PC-3 (cell line): ENCODE data around the gene CDC37L1. TPM values are rescaled to one million over a fixed set of nuclear protein-coding genes. Genes with fewer than 3 reads are reported as not detected.
"Not testable (repeated sequence)": the region's sequence is repeated elsewhere in the genome, so short reads cannot be mapped to it uniquely, and the experiment has no call there.

Experiments used
- ATAC-seq: fragments of 200-7000 bp; cut with Tn5 transposase; 2 replicates; pipeline ENCODE4 v1.9.1; 2020; ENCODE audit warnings: mild to moderate bottlenecking, moderate library complexity
- BruUV-seq: library from RNA; stranded (reverse); fragments of 400-500 nt; replicated peaks from 2 replicates; lab custom pipeline; 2021; lab: Mats Ljungman, UMichigan
- CTCF ChIA-PET: fragments of 300-600 bp; sonication (Branson Sonifier 250); formaldehyde crosslinking; loops from one replicate; lab custom pipeline; 2022; ENCODE audit warnings: antibody characterized with exemption; lab: Charles Lee
- POLR2A ChIA-PET: fragments of 300-600 bp; sonication (Branson Sonifier 250); formaldehyde crosslinking; loops from one replicate; lab custom pipeline; 2022; ENCODE audit warnings: antibody characterized with exemption; ENCODE audit not compliant: unreplicated experiment; lab: Charles Lee
- DNase-seq: peaks from one replicate; pipeline ENCODE4 v3.0.0-alpha.2; 2015
- H2AFZ ChIP-seq: fragments of 300-600 bp; sonication (generic); 2 replicates; pipeline ENCODE4 v1.6.0; 2016; ENCODE audit warnings: antibody characterized with exemption, low read length
- H3F3A ChIP-seq: fragments of 300-600 bp; sonication (generic); one replicate; pipeline ENCODE4 v1.6.0; 2017; ENCODE audit warnings: antibody characterized with exemption, low read length, control low read depth, mild to moderate bottlenecking; ENCODE audit not compliant: unreplicated experiment
- H3K27ac ChIP-seq: fragments of 300-600 bp; sonication (generic); 2 replicates; pipeline ENCODE4 v1.5.1; 2016; ENCODE audit warnings: mild to moderate bottlenecking, low read length
- H3K27me3 ChIP-seq: fragments of 300-600 bp; sonication (generic); 2 replicates; pipeline ENCODE4 v1.6.1; 2016; ENCODE audit warnings: low read length, mixed read lengths
- H3K36me3 ChIP-seq: fragments of 300-600 bp; sonication (generic); 2 replicates; pipeline ENCODE4 v1.6.1; 2016; ENCODE audit warnings: low read depth, mixed run types, low read length, mixed read lengths
- H3K4me1 ChIP-seq: fragments of 300-600 bp; sonication (generic); 2 replicates; pipeline ENCODE4 v1.5.1; 2016; ENCODE audit warnings: low read length; ENCODE audit not compliant: insufficient read depth
- H3K4me2 ChIP-seq: fragments of 300-600 bp; sonication (generic); 2 replicates; pipeline ENCODE4 v1.6.0; 2016; ENCODE audit warnings: low read length
- H3K4me3 ChIP-seq: fragments of 300-600 bp; sonication (generic); 2 replicates; pipeline ENCODE4 v1.5.1; 2016; ENCODE audit warnings: mild to moderate bottlenecking, low read length, mixed read lengths
- H3K79me2 ChIP-seq: fragments of 300-600 bp; sonication (generic); 2 replicates; pipeline ENCODE4 v1.6.1; 2017; ENCODE audit warnings: low read length, mixed read lengths
- H3K9ac ChIP-seq: fragments of 300-600 bp; sonication (generic); 2 replicates; pipeline ENCODE4 v1.6.0; 2016; ENCODE audit warnings: mild to moderate bottlenecking, low read length
- H3K9me2 ChIP-seq: fragments of 300-600 bp; sonication (generic); replicated peaks from 2 replicates; pipeline ENCODE4 v1.6.1; 2016; ENCODE audit warnings: mixed run types, low read length, mixed read lengths
- H3K9me3 ChIP-seq: fragments of 300-600 bp; sonication (generic); 2 replicates; pipeline ENCODE4 v1.6.1; 2016; ENCODE audit warnings: low read length, mixed read lengths
- H4K20me1 ChIP-seq: fragments of 300-600 bp; sonication (generic); 2 replicates; pipeline ENCODE4 v1.6.1; 2016; ENCODE audit warnings: low read length, mixed read lengths
- EZH2 ChIP-seq: fragments of 300-600 bp; sonication (generic); IDR thresholded peaks from one replicate; pipeline ENCODE4 v1.6.1; 2017; ENCODE audit warnings: antibody characterized with exemption, mild to moderate bottlenecking, low read length; ENCODE audit not compliant: unreplicated experiment
- EZH2phosphoT487 ChIP-seq: fragments of 300-600 bp; sonication (generic); IDR thresholded peaks from 2 replicates; pipeline ENCODE4 v1.6.1; 2018; ENCODE audit warnings: mild to moderate bottlenecking, antibody characterized with exemption, low read length, borderline replicate concordance
- intact Hi-C: fragments of 100-400 bp; cut with micrococcal nuclease; formaldehyde crosslinking; loops from 2 replicates; pipeline ENCODE4 v1.9.0; 2023
- total RNA-seq: library from RNA; depleted of rRNA; stranded (reverse); fragments of >200 nt; gene quantifications from 2 replicates; pipeline ENCODE4 v1.2.3, GENCODE V29; 2014
- TF ChIP-seq, protein P1 (sequence below): fragments of 300-600 bp; sonication (generic); conservative IDR thresholded peaks from 2 replicates; pipeline ENCODE4 v1.5.1; 2017; ENCODE audit warnings: antibody characterized with exemption, low read depth, mild to moderate bottlenecking, low read length

Gene CDC37L1
- total RNA-seq, 1 experiment from 2014 or later: 5.1 TPM

GRCh38 chr9:4656621-4657020 is 22.7 kb upstream of the CDC37L1 start:
- ATAC-seq: no peak
- no peaks in the 10 kb centered on the region for H3K79me2 ChIP-seq
- H3K4me2 ChIP-seq: no peak overlapping the region
- peaks cover 14% of the 10 kb centered on the region for H3K4me1 ChIP-seq
- no peak for DNase-seq
- H4K20me1 ChIP-seq: no peaks in the 10 kb centered on the region
- H2AFZ ChIP-seq: no peak overlapping the region
- H3K36me3 ChIP-seq: no peaks in the 10 kb centered on the region
- ChIA-PET CTCF (no interaction called here), POLR2A (no interaction called here)
- BruUV-seq: no TSS peak
- no peak overlapping the region for H3K9ac ChIP-seq
- no peak overlapping the region for H3K4me3 ChIP-seq
- no peak overlapping the region for H3K27ac ChIP-seq
- no peaks in the 10 kb centered on the region for H3K27me3 ChIP-seq
- H3K9me3 ChIP-seq: no peaks in the 10 kb centered on the region
- intact Hi-C loops: no loop called here
- TF ChIP-seq EZH2: no peak
- TF ChIP-seq, protein P1, sequence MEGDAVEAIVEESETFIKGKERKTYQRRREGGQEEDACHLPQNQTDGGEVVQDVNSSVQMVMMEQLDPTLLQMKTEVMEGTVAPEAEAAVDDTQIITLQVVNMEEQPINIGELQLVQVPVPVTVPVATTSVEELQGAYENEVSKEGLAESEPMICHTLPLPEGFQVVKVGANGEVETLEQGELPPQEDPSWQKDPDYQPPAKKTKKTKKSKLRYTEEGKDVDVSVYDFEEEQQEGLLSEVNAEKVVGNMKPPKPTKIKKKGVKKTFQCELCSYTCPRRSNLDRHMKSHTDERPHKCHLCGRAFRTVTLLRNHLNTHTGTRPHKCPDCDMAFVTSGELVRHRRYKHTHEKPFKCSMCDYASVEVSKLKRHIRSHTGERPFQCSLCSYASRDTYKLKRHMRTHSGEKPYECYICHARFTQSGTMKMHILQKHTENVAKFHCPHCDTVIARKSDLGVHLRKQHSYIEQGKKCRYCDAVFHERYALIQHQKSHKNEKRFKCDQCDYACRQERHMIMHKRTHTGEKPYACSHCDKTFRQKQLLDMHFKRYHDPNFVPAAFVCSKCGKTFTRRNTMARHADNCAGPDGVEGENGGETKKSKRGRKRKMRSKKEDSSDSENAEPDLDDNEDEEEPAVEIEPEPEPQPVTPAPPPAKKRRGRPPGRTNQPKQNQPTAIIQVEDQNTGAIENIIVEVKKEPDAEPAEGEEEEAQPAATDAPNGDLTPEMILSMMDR: no peak
- no peak for TF ChIP-seq EZH2phosphoT487
- no peaks in the 10 kb centered on the region for H3F3A ChIP-seq
- no peaks in the 10 kb centered on the region for H3K9me2 ChIP-seq

- peak overlapping the region; percentile 8; the same call in 1 of the 2 replicates for H3K4me2 ChIP-seq
- H4K20me1 ChIP-seq: no peaks in the 10 kb centered on the region
- no peaks in the 10 kb centered on the region for H3K9me3 ChIP-seq
- H3K9ac ChIP-seq: no peak overlapping the region
- DNase-seq: no peak
- H3K36me3 ChIP-seq: no peaks in the 10 kb centered on the region
- peak; percentile 32 for ATAC-seq
- intact Hi-C loops: no loop called here
- BruUV-seq: no TSS peak
- POLR2A ChIA-PET: interaction anchor here (0.6 kb wide), 1 partner anchor 24 kb away, joined by 3 read pairs; no protein-coding TSS in a partner anchor
- H3K27me3 ChIP-seq: no peaks in the 10 kb centered on the region
- H3K9me2 ChIP-seq: no peaks in the 10 kb centered on the region
- H3F3A ChIP-seq: no peaks in the 10 kb centered on the region
- TF ChIP-seq EZH2 (no peak), EZH2phosphoT487 (no peak)
- TF ChIP-seq, protein P1: no peak
- peaks cover 3% of the 10 kb centered on the region for H3K79me2 ChIP-seq
- CTCF ChIA-PET: no interaction called here
- peak overlapping the region; percentile 34; the same call in 1 of the 2 replicates for H2AFZ ChIP-seq
- 0 out of 2 replicates have a peak overlapping the region, but pooled peaks have one; percentile 20 for H3K27ac ChIP-seq
- H3K4me1 ChIP-seq: peaks cover 17% of the 10 kb centered on the region
- no peak overlapping the region for H3K4me3 ChIP-seq
These were observed 21.8 kb upstream of the CDC37L1 start for GRCh38 chr9:4657426-4658159.

- intact Hi-C loops: loop anchor here (1.0 to 5.0 kb wide), 3 partner anchors 56 to 168 kb away; partner anchors contain the start of genes AK3 and SLC1A1
- not testable (repeated sequence) for ATAC-seq
These were observed 18.7 kb upstream of the CDC37L1 start for GRCh38 chr9:4660665-4661064.

More at GRCh38 chr9:4660665-4661064, 18.7 kb upstream of the CDC37L1 start:
- BruUV-seq, H4K20me1 ChIP-seq, H3K9me2 ChIP-seq, H3K27me3 ChIP-seq, H3F3A ChIP-seq, DNase-seq, CTCF ChIA-PET, H3K27ac ChIP-seq, H2AFZ ChIP-seq, H3K9ac ChIP-seq, H3K36me3 ChIP-seq, H3K9me3 ChIP-seq, H3K4me3 ChIP-seq, H3K4me2 ChIP-seq: not testable (repeated sequence)
- peaks cover 34% of the 10 kb centered on the region for H3K79me2 ChIP-seq
- POLR2A ChIA-PET: interaction anchor here (0.8 kb wide), 1 partner anchor 49 kb away, joined by 5 read pairs; no protein-coding TSS in a partner anchor
- peaks cover 46% of the 10 kb centered on the region for H3K4me1 ChIP-seq
